SK-N-SH (cell line): ENCODE measurements around the gene SHD.

Source experiments
- CTCF ChIP-seq: fragments of 200-600 bp; sonication (generic); IDR thresholded peaks from 2 replicates; pipeline ENCODE4 v1.6.1; 2017; ENCODE audit warnings: antibody characterized with exemption, mild to moderate bottlenecking, moderate library complexity
- GATA2 ChIP-seq: sonication (generic); formaldehyde crosslinking; IDR thresholded peaks from 2 replicates; pipeline ENCODE4 v1.5.0; 2020; ENCODE audit warnings: mild to moderate bottlenecking, missing genetic modification reagents
- JUND ChIP-seq: IDR thresholded peaks from 2 replicates; pipeline ENCODE4 v1.4.0; 2012
- RAD21 ChIP-seq: IDR thresholded peaks from 2 replicates; pipeline ENCODE4 v1.6.1; 2012; ENCODE audit warnings: mild to moderate bottlenecking, low read length
- RCOR1 ChIP-seq: fragments of 150-350 bp; IDR thresholded peaks from 2 replicates; pipeline ENCODE4 v1.6.1; 2017; ENCODE audit warnings: antibody characterized with exemption, low read length
- REST ChIP-seq: IDR thresholded peaks from 2 replicates; pipeline ENCODE4 v1.6.1; 2012; ENCODE audit warnings: mild to moderate bottlenecking, low read depth, low read length, moderate library complexity
- SIN3A ChIP-seq: IDR thresholded peaks from 2 replicates; pipeline ENCODE4 v1.6.1; 2012; ENCODE audit warnings: low read depth, mild to moderate bottlenecking, low read length, moderate library complexity, borderline replicate concordance
- SMC3 ChIP-seq: IDR thresholded peaks from 2 replicates; pipeline ENCODE4 v1.6.1; 2012; ENCODE audit warnings: low read depth, low read length, improper control_type of control experiment
- TF ChIP-seq, protein P1 (sequence below): IDR thresholded peaks from 2 replicates; pipeline ENCODE4 v1.4.0; 2012; ENCODE audit warnings: low read depth

GRCh38 chr19:4322942-4323665 lies 44.0 kb downstream of the SHD start:
- no peak for TF ChIP-seq CTCF
- no peak for TF ChIP-seq RCOR1
- TF ChIP-seq REST, result no peak
- TF ChIP-seq RAD21, result no peak
- no peak for TF ChIP-seq SIN3A
- TF ChIP-seq GATA2, result no peak
- no peak for TF ChIP-seq SMC3
- TF ChIP-seq, protein P1, sequence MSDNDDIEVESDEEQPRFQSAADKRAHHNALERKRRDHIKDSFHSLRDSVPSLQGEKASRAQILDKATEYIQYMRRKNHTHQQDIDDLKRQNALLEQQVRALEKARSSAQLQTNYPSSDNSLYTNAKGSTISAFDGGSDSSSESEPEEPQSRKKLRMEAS, result no peak
- no peak for TF ChIP-seq JUND
